Nucleus accumbens (tissue), 56 donors: ENCODE results near the gene CXCR5.

Source experiments
- DNase-seq, 56 donors: peaks; one replicate each; lab custom pipeline; 2025; lab: John Stamatoyannopoulos, UW

Gene CXCR5

GRCh38 chr11:118896921-118897591, 13.4 kb downstream of the CXCR5 start:
- no peak for DNase-seq

- DNase-seq = no peak
These were observed 14.1 kb downstream of the CXCR5 start for GRCh38 chr11:118897721-118898310.

GRCh38 chr11:118898400-118899295, 15.0 kb downstream of the CXCR5 start:
- no peak for DNase-seq

GRCh38 chr11:118899296-118899688, 15.6 kb downstream of the CXCR5 start:
- no peak for DNase-seq

GRCh38 chr11:118899706-118900360, 16.1 kb downstream of the CXCR5 start:
- DNase-seq = no peak

GRCh38 chr11:118900535-118901384, 17.1 kb downstream of the CXCR5 start:
- DNase-seq = no peak

- DNase-seq = no peak
These were observed 18.0 kb downstream of the CXCR5 start for GRCh38 chr11:118901494-118902335.

GRCh38 chr11:118902336-118903203, 18.9 kb downstream of the CXCR5 start:
- DNase-seq = no peak

- DNase-seq = no peak
These were observed 19.7 kb downstream of the CXCR5 start for GRCh38 chr11:118903204-118904015.

- DNase-seq = peak in 53 of 56 donors; percentile 30 to 92 (median 74)
These were observed 23.7 kb downstream of the CXCR5 start for GRCh38 chr11:118907051-118908042.

GRCh38 chr11:118908264-118908663, 24.6 kb downstream of the CXCR5 start:
- DNase-seq = no peak

- DNase-seq = peak in 46 of 56 donors; percentile 24 to 82 (median 50)
These were observed 25.4 kb downstream of the CXCR5 start for GRCh38 chr11:118908901-118909618.

GRCh38 chr11:118909619-118910308, 26.1 kb downstream of the CXCR5 start:
- no peak for DNase-seq

- peak in 48 of 56 donors; percentile 20 to 84 (median 56) for DNase-seq
These were observed 26.8 kb downstream of the CXCR5 start for GRCh38 chr11:118910309-118911112.
